Body of pancreas (tissue), 4 donors: ENCODE results near the gene SSBP4. TPM values are rescaled to one million over a fixed set of nuclear protein-coding genes. Genes with fewer than 3 reads are reported as not detected.

Source experiments
- ATAC-seq: fragments of 150-250 bp; one replicate; pipeline ENCODE4 v1.9.1; 2016
- DNase-seq, 4 donors: peaks; one replicate each; pipeline ENCODE4 v3.0.0-alpha.2; 2019
- H3K27ac ChIP-seq, 4 donors: fragments of 200-600 bp; sonication (generic); 1 replicate in 3 of 4; 2 replicates in 1 of 4; pipeline versions ENCODE4 v1.5.1 to v1.6.1; 2016 to 2019; ENCODE audit warnings: mild to moderate bottlenecking in 1 of 4, mixed read lengths in 1 of 4, moderate library complexity in 1 of 4
- H3K27me3 ChIP-seq, 2 donors: fragments of 200-600 bp; sonication (generic); one replicate each; pipeline ENCODE4 v1.6.0; 2016; ENCODE audit warnings: mild to moderate bottlenecking in 1 of 2
- H3K36me3 ChIP-seq, 2 donors: fragments of 200-600 bp; sonication (generic); replicated peaks in 1 of 2; 2 replicates each; pipeline ENCODE4 v1.5.1; 2016; ENCODE audit warnings: low read depth in 2 of 2; ENCODE audit not compliant: insufficient read depth in 1 of 2
- H3K4me1 ChIP-seq: fragments of 200-600 bp; sonication (generic); one replicate; pipeline ENCODE4 v1.6.0; 2016
- H3K4me3 ChIP-seq, 2 donors: fragments of 200-600 bp; sonication (generic); 1 replicate in 1 of 2; 2 replicates in 1 of 2; pipeline ENCODE4 v1.5.1; 2016 to 2019
- H3K9me3 ChIP-seq, 3 donors: fragments of 200-600 bp; sonication (generic); 1 replicate in 2 of 3; 2 replicates in 1 of 3; pipeline ENCODE4 v1.5.1; 2016
- CTCF ChIP-seq, 7 experiments: fragments of 450-650 bp in 4 of 7; fragments of 200-600 bp in 3 of 7; sonication (generic) in 3 of 7; IDR thresholded peaks; one replicate each; pipeline ENCODE4 v1.5.1; 2016 to 2019; ENCODE audit warnings: antibody characterized with exemption in 7 of 7
- POLR2A ChIP-seq, 3 donors: fragments of 450-650 bp; IDR thresholded peaks; one replicate each; pipeline ENCODE4 v1.6.1; 2016; ENCODE audit warnings: antibody characterized with exemption in 3 of 3, mild to moderate bottlenecking in 2 of 3
- WGBS, 2 donors: methylation state at CpG; one replicate each; pipeline ENCODE4 v1.1.5; 2017; 5-methylcytosine and 5-hydroxymethylcytosine counted together
- intact Hi-C: fragments of 100-400 bp; cut with DNase I; formaldehyde crosslinking; loops from one replicate; pipeline ENCODE4 v1.15.1; 2023
- total RNA-seq, 2 donors: library from RNA; depleted of rRNA; stranded (reverse); fragments of >200 nt; gene quantifications; one replicate each; pipeline ENCODE4 v1.1.0, GENCODE V29; 2016

The SSBP4 gene
- total RNA-seq, 2 donors from 2014 or later = 50.1 to 63.9 TPM

- 76 to 92% methylated on average over 24 of the region's 24 CpGs for WGBS, 2 donors
These were observed 58.0 kb downstream of the SSBP4 start for GRCh38 chr19:18477042-18477779.

GRCh38 chr19:18477974-18478373 lies 58.8 kb downstream of the SSBP4 start:
- Histone ChIP-seq H3K9me3 (no peaks in the 10 kb centered on the region), H3K4me3 (no peak overlapping the region), H3K27ac (peak overlapping the region in 2 of 4 donors; percentile 76 to 80), H3K4me1 (peaks cover 62% of the 10 kb centered on the region), H3K27me3 (no peaks in the 10 kb centered on the region), H3K36me3 (no peaks in the 10 kb centered on the region)
- intact Hi-C loops = no loop called here
- no peak for ATAC-seq
- TF ChIP-seq POLR2A (IDR thresholded peaks at IDR 0.05) = no peak
- no peak for TF ChIP-seq CTCF (IDR thresholded peaks at IDR 0.05)
- WGBS, 2 donors = 73 to 76% methylated on average over 5 to 8 of the region's 8 CpGs
- DNase-seq = no peak

More at GRCh38 chr19:18477042-18477779, 58.0 kb downstream of the SSBP4 start:
- DNase-seq = no peak
- H3K27me3 ChIP-seq = no peaks in the 10 kb centered on the region
- intact Hi-C loops = no loop called here
- H3K9me3 ChIP-seq = no peaks in the 10 kb centered on the region
- peaks cover 62% of the 10 kb centered on the region for H3K4me1 ChIP-seq
- no peak for TF ChIP-seq POLR2A (IDR thresholded peaks at IDR 0.05)
- peak in 1 of 7 experiments; percentile 9 for TF ChIP-seq CTCF (IDR thresholded peaks at IDR 0.05)
- ATAC-seq = no peak
- no peak overlapping the region for H3K4me3 ChIP-seq
- H3K36me3 ChIP-seq = no peaks in the 10 kb centered on the region
- peak overlapping the region in 1 of 4 donors; percentile 80 for H3K27ac ChIP-seq

GRCh38 chr19:18478545-18479311 lies 59.5 kb downstream of the SSBP4 start:
- 61% methylated on average over 9 to 17 of the region's 17 CpGs for WGBS, 2 donors
- DNase-seq = peak; percentile 45 to 86 (median 62)
- TF ChIP-seq POLR2A (IDR thresholded peaks at IDR 0.05) = no peak
- TF ChIP-seq CTCF (IDR thresholded peaks at IDR 0.05) = no peak
- Histone ChIP-seq H3K9me3 (no peaks in the 10 kb centered on the region), H3K27ac (peak overlapping the region in 3 of 4 donors; percentile 41 to 80 (median 76)), H3K27me3 (no peaks in the 10 kb centered on the region), H3K4me1 (peaks cover 56% of the 10 kb centered on the region), H3K36me3 (no peaks in the 10 kb centered on the region), H3K4me3 (no peak overlapping the region)
- intact Hi-C loops = no loop called here
- ATAC-seq = peak; percentile 55

GRCh38 chr19:18480006-18480691 lies 61.0 kb downstream of the SSBP4 start:
- peak; percentile 50 for ATAC-seq
- Histone ChIP-seq H3K9me3 (no peaks in the 10 kb centered on the region), H3K4me1 (peaks cover 53% of the 10 kb centered on the region), H3K36me3 (no peaks in the 10 kb centered on the region), H3K4me3 (no peak overlapping the region), H3K27ac (peak overlapping the region; percentile 50 to 80 (median 71)), H3K27me3 (no peaks in the 10 kb centered on the region)
- DNase-seq = peak in 3 of 4 donors; percentile 52 to 78 (median 59)
- WGBS, 2 donors = 38 to 47% methylated on average over 9 to 13 of the region's 13 CpGs
- intact Hi-C loops = no loop called here
- TF ChIP-seq CTCF (IDR thresholded peaks at IDR 0.05) (no peak), POLR2A (IDR thresholded peaks at IDR 0.05) (no peak)
